A549 (cell line): Measurements from ENCODE around the gene SLC16A8. TPM values are rescaled to one million over a fixed set of nuclear protein-coding genes. Genes with fewer than 3 reads are reported as not detected.
"Not testable (repeated sequence)": the region's sequence is repeated elsewhere in the genome, so short reads cannot be mapped to it uniquely, and the experiment has no call there.

ENCODE experiments used
- ATAC-seq, 2 experiments: fragments of 200-7000 bp in 1 of 2; fragments of >200 bp in 1 of 2; cut with Nextera tagmentation in 1 of 2; cut with Tn5 transposase in 1 of 2; 3 replicates each; pipeline versions ENCODE4 v1.8.0 to v1.9.1; 2018 to 2020; ENCODE audit warnings: mild to moderate bottlenecking in 1 of 2, moderate library complexity in 1 of 2
- CTCF ChIA-PET: fragments of 300-600 bp; sonication (Branson Sonifier 250); formaldehyde crosslinking; extraction: SDS; loops from one replicate; lab custom pipeline; 2021; ENCODE audit warnings: antibody characterized with exemption, inconsistent platforms; lab: Yijun Ruan, JAX
- POLR2A ChIA-PET: fragments of 350-600 bp; formaldehyde crosslinking; extraction: SDS; loops from one replicate; lab custom pipeline; 2021; ENCODE audit warnings: antibody characterized with exemption, inconsistent platforms; lab: Yijun Ruan, JAX
- DNase-seq, 2 experiments: peaks; one replicate each; pipeline versions ENCODE4 v3.0.0 to v3.0.0-alpha.2; 2011 to 2016; ENCODE audit warnings: low read depth in 1 of 2, low spot score in 1 of 2
- FAIRE-seq: peaks from 2 replicates; lab custom pipeline; 2011; peaks lifted over from hg19 to GRCh38; lab: Jason Lieb, UNC
- H3K27ac ChIP-seq, 2 experiments: fragments of >200 bp; sonication (Bioruptor Twin); formaldehyde crosslinking; 3 replicates each; pipeline ENCODE4 v1.5.1; 2016 to 2017
- H3K4me1 ChIP-seq: fragments of >200 bp; sonication (Bioruptor Twin); formaldehyde crosslinking; 3 replicates; pipeline ENCODE4 v1.6.1; 2016
- H3K4me2 ChIP-seq: fragments of >200 bp; sonication (Bioruptor Twin); formaldehyde crosslinking; 3 replicates; pipeline ENCODE4 v1.6.1; 2016
- H3K4me3 ChIP-seq: fragments of >200 bp; sonication (Bioruptor Twin); formaldehyde crosslinking; 3 replicates; pipeline ENCODE4 v1.5.1; 2016
- H3K9me3 ChIP-seq: fragments of >200 bp; sonication (Bioruptor Twin); formaldehyde crosslinking; 3 replicates; pipeline ENCODE4 v1.6.1; 2016
- BHLHE40 ChIP-seq: IDR thresholded peaks from 2 replicates; pipeline ENCODE4 v1.6.1; 2012; ENCODE audit warnings: low read depth, low read length, inconsistent platforms
- CBX2 ChIP-seq: fragments of 200-600 bp; sonication (generic); IDR thresholded peaks from 2 replicates; pipeline ENCODE4 v1.6.1; 2016; ENCODE audit warnings: low read depth, mild to moderate bottlenecking, borderline replicate concordance
- EHF ChIP-seq: fragments of 250-450 bp; sonication (Bioruptor Pico); IDR thresholded peaks from 2 replicates; pipeline ENCODE4 v1.5.0; 2020; ENCODE audit warnings: mild to moderate bottlenecking
- HOXB5 ChIP-seq: fragments of 250-450 bp; sonication (Bioruptor Pico); IDR thresholded peaks from 2 replicates; pipeline ENCODE4 v1.5.0; 2020; ENCODE audit warnings: mild to moderate bottlenecking, moderate library complexity
- JUNB ChIP-seq: fragments of >200 bp; sonication (Bioruptor Twin); formaldehyde crosslinking; IDR thresholded peaks from 2 replicates; pipeline ENCODE4 v1.6.1; 2016
- MAFK ChIP-seq: fragments of 450-650 bp; IDR thresholded peaks from 2 replicates; pipeline ENCODE4 v1.6.1; 2014; ENCODE audit not compliant: partially characterized antibody
- MAX ChIP-seq: IDR thresholded peaks from 2 replicates; pipeline ENCODE4 v1.6.1; 2012
- MAZ ChIP-seq: fragments of 150-350 bp; IDR thresholded peaks from 2 replicates; pipeline ENCODE4 v1.6.1; 2014; ENCODE audit warnings: antibody characterized with exemption, low read depth, low read length, borderline replicate concordance
- MYC ChIP-seq: IDR thresholded peaks from 2 replicates; pipeline ENCODE4 v1.6.1; 2012; ENCODE audit warnings: mild to moderate bottlenecking, inconsistent platforms, low read length, improper control_type of control experiment, borderline replicate concordance
- NPAS2 ChIP-seq: fragments of 250-450 bp; sonication (Bioruptor Pico); IDR thresholded peaks from 2 replicates; pipeline ENCODE4 v1.8.0; 2022; ENCODE audit warnings: mild to moderate bottlenecking, moderate library complexity, borderline replicate concordance
- PHF8 ChIP-seq: fragments of 200-600 bp; sonication (generic); IDR thresholded peaks from 2 replicates; pipeline ENCODE4 v1.6.1; 2016; ENCODE audit warnings: low read depth, mild to moderate bottlenecking, antibody characterized with exemption, moderate library complexity, borderline replicate concordance
- RARB ChIP-seq: fragments of 250-450 bp; sonication (Bioruptor Pico); IDR thresholded peaks from 2 replicates; pipeline ENCODE4 v1.8.0; 2021; ENCODE audit warnings: mild to moderate bottlenecking, moderate library complexity
- TP53 ChIP-seq: fragments of 250-450 bp; sonication (Bioruptor Pico); IDR thresholded peaks from 2 replicates; pipeline ENCODE4 v1.5.0; 2021; ENCODE audit warnings: mild to moderate bottlenecking, moderate library complexity
- USF2 ChIP-seq: fragments of 450-650 bp; IDR thresholded peaks from 2 replicates; pipeline ENCODE4 v1.6.1; 2014; ENCODE audit warnings: antibody characterized with exemption
- WGBS: methylation state at CpG from one replicate; pipeline ENCODE4 v1.1.6; 2017; ENCODE audit errors: missing lambda C conversion rate; 5-methylcytosine and 5-hydroxymethylcytosine counted together
- polyA plus RNA-seq, 4 experiments: library from polyadenylated mRNA; depleted of rRNA in 3 of 4; stranded (reverse); fragments of >200 nt; fragmentation: RNase III in 1 of 4; extraction: RNeasy Plus Mini Kit Qiagen cat#74134 plus additional on column Dnase treatment in 1 of 4; gene quantifications; 2 replicates in 3 of 4; 3 replicates in 1 of 4; pipeline ENCODE4 v1.2.3, GENCODE V29; 2011 to 2017
- TF ChIP-seq, protein P1 (sequence below): IDR thresholded peaks from 2 replicates; pipeline ENCODE4 v1.6.1; 2012; ENCODE audit warnings: low read depth, borderline replicate concordance
- TF ChIP-seq, protein P2 (sequence below): fragments of 250-450 bp; sonication (Bioruptor Pico); IDR thresholded peaks from 2 replicates; pipeline ENCODE4 v1.5.0; 2021; ENCODE audit warnings: mild to moderate bottlenecking, moderate library complexity, borderline replicate concordance

SLC16A8 gene
- polyA plus RNA-seq, 2 of the 4 experiments (the other 2 are of a cell fraction), result not detected

GRCh38 chr22:38038426-38038825 lies 45.6 kb downstream of the SLC16A8 start (continued):
- TF ChIP-seq, protein P1, sequence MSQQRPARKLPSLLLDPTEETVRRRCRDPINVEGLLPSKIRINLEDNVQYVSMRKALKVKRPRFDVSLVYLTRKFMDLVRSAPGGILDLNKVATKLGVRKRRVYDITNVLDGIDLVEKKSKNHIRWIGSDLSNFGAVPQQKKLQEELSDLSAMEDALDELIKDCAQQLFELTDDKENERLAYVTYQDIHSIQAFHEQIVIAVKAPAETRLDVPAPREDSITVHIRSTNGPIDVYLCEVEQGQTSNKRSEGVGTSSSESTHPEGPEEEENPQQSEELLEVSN, result no peak
- TF ChIP-seq RARB (CRISPR knock-in tag) (no peak), HOXB5 (no peak), TP53 (no peak)

DNA sequence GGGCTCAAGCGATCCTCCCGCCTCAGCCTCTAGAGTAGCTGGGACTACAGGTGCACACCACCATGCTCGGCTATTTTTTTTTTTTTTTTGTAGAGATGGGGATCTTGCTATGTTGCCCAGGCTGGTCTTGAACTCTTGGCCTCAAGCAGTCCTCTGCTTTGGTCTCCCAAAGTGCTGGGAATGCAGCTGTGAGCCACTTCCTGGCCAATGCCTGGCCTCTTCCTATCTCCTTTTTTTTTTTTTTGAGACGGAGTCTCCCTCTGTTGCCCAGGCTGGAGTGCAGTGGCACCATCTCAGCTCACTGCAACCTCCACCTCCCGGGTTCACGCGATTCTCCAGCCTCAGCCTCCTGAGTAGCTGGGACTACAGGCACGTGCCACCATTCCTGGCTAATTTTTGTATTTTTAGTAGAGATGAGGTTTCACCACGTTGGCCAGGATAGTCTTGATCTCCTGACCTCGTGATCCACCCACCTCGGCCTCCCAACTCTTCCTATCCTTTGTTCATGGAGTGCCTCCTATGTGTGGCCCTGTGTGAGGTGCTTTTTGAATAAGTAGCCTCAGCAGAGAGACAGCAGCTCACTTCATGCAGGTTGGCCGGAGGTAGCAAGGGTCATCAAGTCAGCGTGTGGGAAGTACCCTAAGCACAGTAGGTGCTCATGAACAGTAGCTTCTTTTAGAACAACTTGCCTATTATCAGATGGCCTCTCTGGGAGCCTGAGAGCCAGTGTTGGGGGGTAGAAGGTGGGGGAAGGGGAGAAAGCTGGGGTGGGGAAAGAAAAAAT lies 46.4 kb downstream of the SLC16A8 start:
- FAIRE-seq, H3K9me3 ChIP-seq, ATAC-seq, H3K4me2 ChIP-seq, H3K4me3 ChIP-seq, H3K27ac ChIP-seq, DNase-seq, POLR2A ChIA-PET: not testable (repeated sequence)
- CTCF ChIA-PET, result interaction anchor here (0.7 to 2.9 kb wide), 4 partner anchors 10 to 385 kb away, joined by 3 to 21 read pairs (median 4); no protein-coding TSS in a partner anchor
- 87% methylated on average over 13 of the region's 13 CpGs for WGBS
- H3K4me1 ChIP-seq, result peaks cover 29% of the 10 kb centered on the region

GRCh38 chr22:38036392-38037062 lies 47.5 kb downstream of the SLC16A8 start:
- CTCF ChIA-PET, result interaction anchor here (2.9 kb wide), 1 partner anchor 16 kb away, joined by 21 read pairs; no protein-coding TSS in a partner anchor
- Histone ChIP-seq H3K9me3 (no peaks in the 10 kb centered on the region), H3K4me2 (no peak overlapping the region), H3K27ac (peak overlapping the region in 1 of 2 experiments; percentile 52; a peak in 3 of 6 replicates), H3K4me1 (peaks cover 32% of the 10 kb centered on the region), H3K4me3 (no peak overlapping the region)
- FAIRE-seq, result no peak
- no peak for DNase-seq
- 80% methylated on average over 5 of the region's 10 CpGs for WGBS
- POLR2A ChIA-PET, result no interaction called here
- TF ChIP-seq MAX, result no peak
- TF ChIP-seq, protein P2, sequence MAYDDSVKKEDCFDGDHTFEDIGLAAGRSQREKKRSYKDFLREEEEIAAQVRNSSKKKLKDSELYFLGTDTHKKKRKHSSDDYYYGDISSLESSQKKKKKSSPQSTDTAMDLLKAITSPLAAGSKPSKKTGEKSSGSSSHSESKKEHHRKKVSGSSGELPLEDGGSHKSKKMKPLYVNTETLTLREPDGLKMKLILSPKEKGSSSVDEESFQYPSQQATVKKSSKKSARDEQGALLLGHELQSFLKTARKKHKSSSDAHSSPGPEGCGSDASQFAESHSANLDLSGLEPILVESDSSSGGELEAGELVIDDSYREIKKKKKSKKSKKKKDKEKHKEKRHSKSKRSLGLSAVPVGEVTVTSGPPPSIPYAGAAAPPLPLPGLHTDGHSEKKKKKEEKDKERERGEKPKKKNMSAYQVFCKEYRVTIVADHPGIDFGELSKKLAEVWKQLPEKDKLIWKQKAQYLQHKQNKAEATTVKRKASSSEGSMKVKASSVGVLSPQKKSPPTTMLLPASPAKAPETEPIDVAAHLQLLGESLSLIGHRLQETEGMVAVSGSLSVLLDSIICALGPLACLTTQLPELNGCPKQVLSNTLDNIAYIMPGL (CRISPR knock-in tag), result no peak
- TF ChIP-seq MAZ, result no peak
- TF ChIP-seq USF2, result no peak
- no peak for TF ChIP-seq CBX2
- no peak for TF ChIP-seq MAFK
- no peak for TF ChIP-seq JUNB
- TF ChIP-seq EHF (CRISPR knock-in tag), result no peak
- no peak for TF ChIP-seq BHLHE40
- no peak for TF ChIP-seq PHF8
- no peak for TF ChIP-seq NPAS2
- TF ChIP-seq MYC, result no peak
- TF ChIP-seq RARB (CRISPR knock-in tag), result no peak
- no peak for ATAC-seq
